HFFc6 (cell line): ENCODE results near the gene SLC25A23. TPM values are rescaled to one million over a fixed set of nuclear protein-coding genes. Genes with fewer than 3 reads are reported as not detected.

Experiments used
- DNase-seq: peaks from one replicate; pipeline ENCODE4 v3.0.0-alpha.2; 2018
- H3K27ac Mint-ChIP-seq: 2 replicates; pipeline ENCODE4 v1.8.0; 2020; ENCODE audit warnings: mild to moderate bottlenecking, mixed read lengths
- H3K27me3 Mint-ChIP-seq: 2 replicates; pipeline ENCODE4 v1.8.0; 2021; ENCODE audit warnings: mild to moderate bottlenecking, moderate library complexity, mixed read lengths; ENCODE audit not compliant: insufficient read depth
- H3K36me3 Mint-ChIP-seq: 2 replicates; pipeline ENCODE4 v1.8.0; 2021; ENCODE audit warnings: low read depth, mixed read lengths
- H3K4me1 Mint-ChIP-seq: 2 replicates; pipeline ENCODE4 v1.8.0; 2020; ENCODE audit warnings: low read depth, mixed read lengths
- H3K4me3 Mint-ChIP-seq: 2 replicates; pipeline ENCODE4 v1.8.0; 2020; ENCODE audit warnings: mild to moderate bottlenecking, moderate library complexity, mixed read lengths
- H3K9me3 Mint-ChIP-seq: 2 replicates; pipeline ENCODE4 v1.8.0; 2020; ENCODE audit warnings: mild to moderate bottlenecking, mixed read lengths
- CTCF ChIP-seq: fragments of 200-600 bp; sonication (generic); IDR thresholded peaks from 2 replicates; pipeline ENCODE4 v1.5.0; 2021; ENCODE audit warnings: antibody characterized with exemption, mild to moderate bottlenecking
- total RNA-seq, 6 experiments: library from RNA; stranded (reverse); fragmentation: NEBNext Ultra II Directional; extraction: Animal tissue kit (Norgen Biotek cat#: 25700); gene quantifications; 2 replicates in 1 of 6; 3 replicates in 5 of 6; pipeline ENCODE4 v1.2.3, GENCODE V29; 2021

Gene SLC25A23
- total RNA-seq, 6 experiments from 2014 or later: 15.4 to 25.3 (median 16.8) TPM

- H3K27ac Mint-ChIP-seq: no peak overlapping the region
- H3K27me3 Mint-ChIP-seq: peaks cover 24% of the 10 kb centered on the region
- TF ChIP-seq CTCF: no peak
- H3K36me3 Mint-ChIP-seq: no peaks in the 10 kb centered on the region
- DNase-seq: no peak
- no peaks in the 10 kb centered on the region for H3K9me3 Mint-ChIP-seq
- no peak overlapping the region for H3K4me3 Mint-ChIP-seq
- H3K4me1 Mint-ChIP-seq: peaks cover under 1% of the 10 kb centered on the region
These were observed 6.1 kb upstream of the SLC25A23 start for GRCh38 chr19:6465663-6466062.

GRCh38 chr19:6465006-6465405 lies 5.4 kb upstream of the SLC25A23 start:
- TF ChIP-seq CTCF: no peak
- H3K4me1 Mint-ChIP-seq: peaks cover 7% of the 10 kb centered on the region
- H3K27ac Mint-ChIP-seq: no peak overlapping the region
- H3K36me3 Mint-ChIP-seq: no peaks in the 10 kb centered on the region
- no peak for DNase-seq
- H3K9me3 Mint-ChIP-seq: no peaks in the 10 kb centered on the region
- H3K4me3 Mint-ChIP-seq: no peak overlapping the region
- peaks cover 24% of the 10 kb centered on the region for H3K27me3 Mint-ChIP-seq

- H3K27ac Mint-ChIP-seq: no peak within 1 kb of the TSS
- no peak within 1 kb of the TSS for H3K4me3 Mint-ChIP-seq
- no peaks in the 10 kb centered on the region for H3K36me3 Mint-ChIP-seq
- no peaks in the 10 kb centered on the region for H3K9me3 Mint-ChIP-seq
- peaks cover 23% of the 10 kb centered on the region for H3K27me3 Mint-ChIP-seq
- no peak for DNase-seq
- no peak for TF ChIP-seq CTCF
- H3K4me1 Mint-ChIP-seq: peaks cover 10% of the 10 kb centered on the region
These were observed 4.7 kb upstream of the SLC25A23 start, which contains the start of gene CRB3 for GRCh38 chr19:6464070-6464873. Gene CRB3, plus strand, starts transcription at chr19:6464271. Its CDS starts 431 bp downstream, at chr19:6464702.

- Mint-ChIP-seq H3K27ac (peak overlapping the region; percentile 60; the same call in 1 of the 2 replicates), H3K4me3 (peak overlapping the region; percentile 90)
These were observed 700 bp upstream of the SLC25A23 start for GRCh38 chr19:6460099-6460884.

More at GRCh38 chr19:6460099-6460884, 700 bp upstream of the SLC25A23 start:
- TF ChIP-seq CTCF: peak; percentile 66
- peak; percentile 98 for DNase-seq
- peaks cover 4% of the 10 kb centered on the region for H3K36me3 Mint-ChIP-seq
- H3K9me3 Mint-ChIP-seq: peaks cover 2% of the 10 kb centered on the region; the same call in 1 of the 2 replicates
- peaks cover 10% of the 10 kb centered on the region for H3K27me3 Mint-ChIP-seq
- H3K4me1 Mint-ChIP-seq: peaks cover 24% of the 10 kb centered on the region
